H7 (cell line): Measurements from ENCODE around the gene MTX1. TPM values are rescaled to one million over a fixed set of nuclear protein-coding genes. Genes with fewer than 3 reads are reported as not detected.
"Not testable (repeated sequence)": the region's sequence is repeated elsewhere in the genome, so short reads cannot be mapped to it uniquely, and the experiment has no call there.

Source experiments
- DNase-seq: peaks from one replicate; pipeline ENCODE4 v3.0.0; 2012
- H3K27me3 ChIP-seq: 2 replicates; pipeline ENCODE4 v1.6.0; 2011; ENCODE audit warnings: mild to moderate bottlenecking, low read length; ENCODE audit not compliant: control insufficient read depth, insufficient read depth
- H3K36me3 ChIP-seq: replicated peaks from 2 replicates; pipeline ENCODE4 v1.5.1; 2011; ENCODE audit warnings: low read length; ENCODE audit not compliant: control insufficient read depth, insufficient read depth
- H3K4me3 ChIP-seq: 2 replicates; pipeline ENCODE4 v1.5.1; 2011; ENCODE audit warnings: low read depth, mild to moderate bottlenecking, control low read depth, low read length, moderate library complexity; ENCODE audit not compliant: insufficient read depth
- total RNA-seq: library from RNA; depleted of rRNA; stranded (reverse); fragments of >200 nt; shearing (Covaris generic); gene quantifications from 2 replicates; pipeline ENCODE4 v1.2.3, GENCODE V29; 2014; rRNA removed

MTX1 gene
- 180 and 221 TPM in 2 replicates for total RNA-seq

GRCh38 chr1:155208541-155209311 is at the start of gene MTX1:
MTX1 (plus strand) TSS chr1:155208695; CDS start chr1:155208805, 110 bp downstream.
- H3K4me3 ChIP-seq = peak within 1 kb of the TSS; percentile 97
- H3K36me3 ChIP-seq = peaks cover 2% of the 10 kb centered on the region
- DNase-seq = peak; percentile 97
- H3K27me3 ChIP-seq = no peaks in the 10 kb centered on the region

DNA sequence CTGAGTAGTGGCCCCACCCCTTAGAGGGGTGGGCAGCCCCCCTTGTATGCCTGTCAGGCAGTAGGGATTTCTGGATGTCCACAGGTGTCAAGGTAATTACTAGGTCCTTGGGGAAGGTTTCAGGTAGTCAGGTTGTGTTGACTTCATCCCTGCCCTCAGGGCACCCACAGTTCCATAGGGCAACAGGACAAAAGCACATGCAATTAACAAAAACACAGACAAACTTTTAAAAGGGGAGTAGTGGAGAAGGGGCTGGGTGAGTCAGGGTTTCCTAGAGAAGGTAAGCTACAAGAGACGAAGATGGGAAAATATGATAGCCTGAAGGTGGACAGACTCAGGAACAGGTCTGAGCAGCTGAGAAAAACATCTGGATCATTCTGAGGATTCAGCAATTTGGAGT is 49.5 kb upstream of the MTX1 start:
- no peak for DNase-seq
- H3K36me3 ChIP-seq = no peaks in the 10 kb centered on the region
- H3K27me3 ChIP-seq = no peaks in the 10 kb centered on the region
- no peak overlapping the region for H3K4me3 ChIP-seq

- Histone ChIP-seq H3K36me3 (no peaks in the 10 kb centered on the region), H3K4me3 (no peak overlapping the region), H3K27me3 (no peaks in the 10 kb centered on the region)
- DNase-seq = no peak
Measured at GRCh38 chr1:155160128-155160527, 48.4 kb upstream of the MTX1 start.

DNA sequence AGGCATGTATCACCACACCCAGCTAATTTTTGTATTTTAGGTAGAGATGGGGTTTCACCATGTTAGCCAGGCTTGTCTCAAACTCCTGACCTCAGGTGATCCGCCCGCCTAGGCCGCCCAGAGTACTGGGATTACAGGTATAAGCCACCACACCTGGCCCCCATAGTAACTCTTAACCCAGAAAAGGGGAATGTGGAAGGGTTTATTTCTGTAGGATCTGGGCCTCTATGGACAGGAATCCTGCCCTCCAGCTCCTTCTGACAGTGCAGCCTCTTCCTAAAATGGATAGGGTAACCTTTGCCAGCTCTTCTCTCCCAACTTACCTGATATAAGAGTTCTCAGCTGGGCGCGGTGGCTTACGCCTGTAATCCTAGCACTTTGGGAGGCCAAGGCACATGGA is 45.9 kb upstream of the MTX1 start:
- H3K36me3 ChIP-seq, H3K27me3 ChIP-seq, H3K4me3 ChIP-seq, DNase-seq: not testable (repeated sequence)

DNA sequence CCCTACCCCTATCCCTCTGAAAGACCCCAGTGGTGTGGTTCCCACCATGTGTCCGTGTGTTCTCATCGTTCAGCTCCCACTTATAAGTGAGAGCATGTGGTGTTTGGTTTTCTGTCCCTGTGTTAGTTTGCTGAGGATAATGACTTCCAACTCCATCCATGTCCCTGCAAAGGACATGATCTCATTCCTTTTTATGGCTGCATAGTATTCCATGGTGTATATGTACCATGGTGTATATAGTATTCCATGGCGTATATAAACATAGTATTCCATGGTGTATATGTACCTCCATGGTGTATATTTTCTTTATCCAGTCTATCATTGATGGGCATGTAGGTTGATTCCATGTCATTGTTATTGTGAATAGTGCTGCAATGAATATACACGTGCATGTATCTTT is 44.7 kb upstream of the MTX1 start:
- H3K27me3 ChIP-seq, H3K36me3 ChIP-seq, DNase-seq, H3K4me3 ChIP-seq: not testable (repeated sequence)

DNA sequence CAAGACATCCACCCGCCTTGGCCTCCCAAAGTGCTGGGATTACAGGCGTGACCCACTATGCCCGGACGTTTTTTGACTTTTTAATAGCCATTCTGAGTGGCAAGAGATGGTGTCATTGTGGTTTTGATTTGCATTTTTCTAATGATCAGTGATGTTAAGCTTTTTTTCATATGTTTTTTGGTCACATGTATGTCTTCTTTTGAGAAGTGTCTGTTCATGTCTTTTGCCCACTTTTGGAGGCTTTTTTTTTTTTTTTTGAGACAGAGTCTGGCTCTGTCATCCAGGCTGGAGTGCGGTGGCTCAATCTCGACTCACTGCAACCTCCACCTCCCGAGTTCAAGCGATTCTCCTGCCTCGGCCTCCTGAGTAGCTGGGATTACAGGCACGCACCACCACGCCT is 43.9 kb upstream of the MTX1 start:
- not testable (repeated sequence) for H3K4me3 ChIP-seq, H3K36me3 ChIP-seq, H3K27me3 ChIP-seq, DNase-seq

DNA sequence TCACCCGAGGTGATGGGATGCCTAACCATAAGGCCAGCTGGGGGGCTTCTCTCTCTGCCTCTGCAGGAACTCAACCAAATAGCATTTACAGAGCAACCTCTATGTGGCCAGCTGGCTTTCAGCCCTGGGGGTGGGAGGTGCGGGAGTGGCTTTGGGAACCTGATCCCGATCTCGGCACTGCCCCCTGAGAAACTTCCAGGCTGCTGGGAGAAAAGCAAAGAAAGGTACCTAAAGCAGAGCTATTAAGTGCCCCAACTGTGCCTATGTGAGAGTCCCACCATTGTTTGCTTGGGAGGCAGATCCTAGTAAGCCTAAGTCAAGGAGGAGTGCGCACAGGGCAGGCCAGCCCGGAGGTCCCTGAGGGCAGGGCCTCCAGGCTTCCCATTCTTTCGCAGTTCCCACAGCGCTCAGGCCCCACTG is 42.4 kb upstream of the MTX1 start:
- Histone ChIP-seq H3K36me3 (peaks cover 2% of the 10 kb centered on the region), H3K27me3 (no peaks in the 10 kb centered on the region; the same call in 1 of the 2 replicates), H3K4me3 (peak overlapping the region; percentile 24; the same call in 1 of the 2 replicates)
- DNase-seq = peak; percentile 67

- Histone ChIP-seq H3K36me3 (peaks cover 2% of the 10 kb centered on the region), H3K4me3 (peak overlapping the region; percentile 24), H3K27me3 (no peaks in the 10 kb centered on the region; the same call in 1 of the 2 replicates)
- DNase-seq = peak; percentile 81
Measured at GRCh38 chr1:155166471-155167165, 41.9 kb upstream of the MTX1 start.

- H3K4me3 ChIP-seq = peak overlapping the region; percentile 52
Measured at GRCh38 chr1:155167166-155168104, 41.1 kb upstream of the MTX1 start.

DNA sequence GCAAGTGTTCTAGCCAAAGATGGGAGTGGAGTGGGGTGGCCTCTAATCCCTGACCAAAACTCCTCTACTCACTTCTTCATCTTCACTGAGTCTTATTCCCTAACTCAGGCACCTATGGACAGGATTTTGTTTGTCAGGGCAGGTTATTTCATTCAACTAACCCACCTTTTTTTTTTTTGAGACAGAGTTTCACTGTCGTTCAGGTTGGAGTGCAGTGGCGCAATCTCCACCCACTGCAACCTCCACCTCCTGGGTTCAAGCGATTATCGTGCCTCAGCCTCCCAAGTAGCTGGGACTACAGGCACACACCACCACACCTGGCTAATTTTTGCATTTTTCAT is 40.4 kb upstream of the MTX1 start:
- H3K27me3 ChIP-seq, H3K4me3 ChIP-seq, DNase-seq, H3K36me3 ChIP-seq: not testable (repeated sequence)

More at GRCh38 chr1:155167166-155168104, 41.1 kb upstream of the MTX1 start:
- Histone ChIP-seq H3K27me3 (no peaks in the 10 kb centered on the region; the same call in 1 of the 2 replicates), H3K36me3 (peaks cover 2% of the 10 kb centered on the region)
- peak; percentile 95 for DNase-seq

DNA sequence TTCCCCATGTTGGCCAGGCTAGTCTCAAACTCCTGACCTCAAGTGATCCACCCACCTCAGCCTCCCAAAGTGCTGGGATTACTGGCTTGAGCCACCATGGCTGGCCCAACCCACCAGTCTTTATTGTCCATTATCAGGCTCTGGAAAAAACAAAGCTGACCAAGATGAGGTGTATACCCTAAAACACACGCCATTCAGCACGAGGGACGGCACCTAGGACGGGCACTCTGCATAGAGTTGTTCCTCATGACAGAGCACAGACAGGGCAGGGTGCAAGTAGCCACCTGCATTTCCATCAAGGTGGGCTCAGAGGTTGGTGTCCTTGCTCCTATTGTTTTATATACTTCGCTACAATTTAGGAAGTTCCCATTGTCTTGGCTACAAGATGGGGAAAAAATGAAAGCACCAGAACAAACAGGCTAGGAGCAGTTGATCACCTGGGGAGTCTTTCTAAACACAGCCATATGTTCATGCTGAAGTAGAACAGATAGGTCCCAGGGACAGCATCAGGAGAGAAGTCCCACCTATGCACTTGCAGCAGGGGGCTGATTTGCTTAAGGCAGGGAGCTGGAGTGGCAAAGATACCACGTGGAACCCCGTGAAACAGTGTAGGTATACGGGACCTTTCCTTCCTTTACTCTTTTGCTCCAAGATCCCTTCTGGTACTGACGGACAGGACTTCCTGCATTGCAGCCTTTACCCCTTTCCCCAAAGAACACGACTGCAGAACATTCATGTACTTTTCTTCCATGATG is 39.9 kb upstream of the MTX1 start:
- Histone ChIP-seq H3K4me3 (no peak overlapping the region), H3K27me3 (no peaks in the 10 kb centered on the region; the same call in 1 of the 2 replicates)
- DNase-seq = peak; percentile 4

DNA sequence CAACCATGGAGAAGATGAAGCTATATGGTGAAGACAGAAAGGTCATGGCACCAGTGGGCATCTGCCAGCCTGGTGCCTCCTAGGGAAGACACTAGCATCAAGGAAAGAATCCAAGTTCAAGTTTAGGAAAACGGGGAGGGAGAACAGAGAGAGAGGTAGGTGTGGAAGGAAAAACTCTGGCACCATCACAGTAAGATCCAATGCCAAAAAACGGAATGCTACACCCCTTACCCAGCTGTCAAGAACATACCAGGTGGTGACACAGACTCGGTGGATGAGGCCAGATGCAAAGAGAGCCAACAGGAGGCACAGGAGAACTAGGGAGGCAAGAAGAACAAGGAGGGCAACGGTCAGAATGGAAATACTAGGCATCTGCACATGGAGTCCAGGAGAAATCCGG is 39.0 kb upstream of the MTX1 start:
- DNase-seq = peak; percentile 0
- H3K27me3 ChIP-seq = no peaks in the 10 kb centered on the region; the same call in 1 of the 2 replicates
- H3K36me3 ChIP-seq = peaks cover 2% of the 10 kb centered on the region
- no peak overlapping the region for H3K4me3 ChIP-seq

More for the DNA sequence above, 39.9 kb upstream of the MTX1 start:
- peaks cover 2% of the 10 kb centered on the region for H3K36me3 ChIP-seq

GRCh38 chr1:155170101-155170785 is 38.3 kb upstream of the MTX1 start:
- no peak overlapping the region for H3K4me3 ChIP-seq
- no peak for DNase-seq
- H3K27me3 ChIP-seq = no peaks in the 10 kb centered on the region; the same call in 1 of the 2 replicates

More at GRCh38 chr1:155170101-155170785, 38.3 kb upstream of the MTX1 start:
- H3K36me3 ChIP-seq = peaks cover 2% of the 10 kb centered on the region
